CD4-positive, CD25-positive, alpha-beta regulatory T cell (primary cell): ENCODE results near the gene CCL17. TPM values are rescaled to one million over a fixed set of nuclear protein-coding genes. Genes with fewer than 3 reads are reported as not detected.
"Not testable (repeated sequence)": the region's sequence is repeated elsewhere in the genome, so short reads cannot be mapped to it uniquely, and the experiment has no call there.

Source experiments
- ATAC-seq, 2 donors: fragments of 150-1000 bp; cut with Tn5 transposase; one replicate each; pipeline ENCODE4 v1.10.0; 2021; ENCODE audit warnings: low read depth in 2 of 2, moderate number of reproducible peaks in 2 of 2, moderate library complexity in 1 of 2
- DNase-seq, 3 donors: peaks; one replicate each; pipeline versions ENCODE4 v3.0.0 to v3.0.0-alpha.2; 2012 to 2022; ENCODE audit warnings: mixed read lengths in 1 of 3
- H3K27ac ChIP-seq: one replicate; pipeline ENCODE4 v1.7.0; 2013; ENCODE audit warnings: mild to moderate bottlenecking, low read length; ENCODE audit not compliant: insufficient read depth, poor library complexity, severe bottlenecking
- H3K27me3 ChIP-seq: one replicate; pipeline ENCODE4 v1.7.0; 2013; ENCODE audit warnings: low read length; ENCODE audit not compliant: control insufficient read depth, insufficient read depth
- H3K36me3 ChIP-seq: one replicate; pipeline ENCODE4 v1.7.0; 2013; ENCODE audit warnings: mild to moderate bottlenecking, low read length, moderate library complexity; ENCODE audit not compliant: control insufficient read depth, insufficient read depth
- H3K4me1 ChIP-seq: 2 replicates; pipeline ENCODE4 v1.7.0; 2013; ENCODE audit warnings: mild to moderate bottlenecking, low read length; ENCODE audit not compliant: insufficient read depth, control insufficient read depth, poor library complexity, severe bottlenecking
- H3K4me3 ChIP-seq: one replicate; pipeline ENCODE4 v1.7.0; 2013; ENCODE audit warnings: low read depth, mild to moderate bottlenecking, low read length, moderate library complexity
- H3K9me3 ChIP-seq, 2 experiments: 1 replicate in 1 of 2; 2 replicates in 1 of 2; pipeline ENCODE4 v1.7.0; 2013; ENCODE audit warnings: low read length in 2 of 2, mild to moderate bottlenecking in 1 of 2, moderate library complexity in 1 of 2; ENCODE audit not compliant: control insufficient read depth in 2 of 2
- H3K27ac Mint-ChIP-seq, 3 donors: one replicate each; pipeline ENCODE4 v1.8.0; 2020 to 2022; ENCODE audit warnings: mild to moderate bottlenecking in 3 of 3, mixed read lengths in 3 of 3, moderate library complexity in 2 of 3
- H3K27me3 Mint-ChIP-seq: one replicate; pipeline ENCODE4 v1.8.0; 2022; ENCODE audit warnings: mild to moderate bottlenecking, mixed read lengths
- H3K36me3 Mint-ChIP-seq: one replicate; pipeline ENCODE4 v1.8.0; 2020; ENCODE audit warnings: mixed read lengths
- H3K4me1 Mint-ChIP-seq, 4 donors: one replicate each; pipeline ENCODE4 v1.8.0; 2020 to 2022; ENCODE audit warnings: mixed read lengths in 4 of 4, mild to moderate bottlenecking in 1 of 4
- H3K4me3 Mint-ChIP-seq, 4 donors: one replicate each; pipeline ENCODE4 v1.8.0; 2020 to 2022; ENCODE audit warnings: mild to moderate bottlenecking in 4 of 4, mixed read lengths in 4 of 4, moderate library complexity in 3 of 4
- H3K9me3 Mint-ChIP-seq, 7 donors: one replicate each; pipeline ENCODE4 v1.8.0; 2020 to 2022; ENCODE audit warnings: mixed read lengths in 7 of 7, mild to moderate bottlenecking in 3 of 7, moderate library complexity in 2 of 7
- polyA plus RNA-seq, 4 donors: library from polyadenylated mRNA; unstranded; fragments of 300-500 nt; fragmentation: Illumina TruSeq; gene quantifications; one replicate each; pipeline ENCODE4 v1.2.3, GENCODE V29; 2021
- total RNA-seq: library from RNA; stranded (reverse); gene quantifications from one replicate; pipeline ENCODE4 v1.2.3, GENCODE V29; 2022

Gene CCL17
- total and polyA plus RNA-seq, 5 donors from 2014 or later = not detected

DNA sequence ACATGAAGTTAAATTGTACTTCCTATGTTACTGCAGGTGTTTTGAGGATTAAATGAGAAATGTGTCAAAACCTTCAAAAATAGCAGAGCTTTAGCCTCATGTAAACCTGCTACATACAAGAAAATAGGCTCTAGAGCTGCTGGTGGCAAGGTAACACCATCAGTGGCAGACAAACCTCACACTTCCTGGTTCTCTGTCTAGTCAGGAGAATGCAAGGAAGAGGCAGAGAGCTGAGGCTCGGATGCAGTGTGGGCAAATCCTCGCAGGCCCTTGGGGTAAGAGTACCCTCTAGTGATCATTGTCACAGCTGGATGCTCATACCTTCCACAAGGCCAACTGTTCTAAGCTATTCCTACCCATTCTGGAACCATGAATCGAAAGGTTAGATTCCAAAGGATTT is 28.4 kb downstream of the CCL17 start:
- Mint-ChIP-seq H3K36me3 (peaks cover 54% of the 10 kb centered on the region), H3K27me3 (no peaks in the 10 kb centered on the region), H3K9me3 (no peaks in the 10 kb centered on the region), H3K4me3 (no peak overlapping the region), H3K27ac (peak overlapping the region in 2 of 3 donors; percentile 14 to 44), H3K4me1 (peaks cover 0 to 4% (median 1%) of the 10 kb centered on the region in 4 donors)
- Histone ChIP-seq H3K27me3 (no peaks in the 10 kb centered on the region), H3K27ac (no peak overlapping the region), H3K36me3 (peaks cover 79% of the 10 kb centered on the region), H3K4me1 (no peaks in the 10 kb centered on the region), H3K9me3 (no peaks in the 10 kb centered on the region), H3K4me3 (no peak overlapping the region)
- no peak for ATAC-seq
- no peak for DNase-seq

DNA sequence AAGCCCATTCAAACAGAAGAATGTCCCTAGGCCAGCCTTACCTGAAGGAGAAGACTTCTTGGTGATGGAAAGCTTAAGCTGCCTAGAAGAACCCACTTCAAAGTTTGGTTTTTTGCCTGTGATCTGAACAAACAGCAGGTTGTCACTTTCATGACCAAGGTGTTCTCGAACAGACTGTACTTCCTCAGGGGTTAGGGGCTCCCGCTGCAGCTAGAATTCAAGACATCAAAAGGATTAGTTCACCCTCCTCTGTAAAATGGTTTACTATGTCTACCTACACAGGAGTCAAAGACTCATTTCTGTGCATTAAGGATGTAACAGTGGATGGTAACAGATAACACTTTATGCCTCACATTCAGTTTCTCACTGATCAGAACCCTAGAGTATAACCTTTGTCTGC is 29.4 kb downstream of the CCL17 start:
- Mint-ChIP-seq H3K4me1 (peaks cover 2 to 9% (median 3%) of the 10 kb centered on the region in 4 donors), H3K27me3 (no peaks in the 10 kb centered on the region), H3K9me3 (no peaks in the 10 kb centered on the region), H3K4me3 (no peak overlapping the region), H3K27ac (peak overlapping the region in 1 of 3 donors; percentile 65), H3K36me3 (peaks cover 55% of the 10 kb centered on the region)
- ATAC-seq (no peak), DNase-seq (no peak)
- peaks cover 77% of the 10 kb centered on the region for H3K36me3 ChIP-seq
- no peaks in the 10 kb centered on the region for H3K9me3 ChIP-seq
- no peak overlapping the region for H3K4me3 ChIP-seq
- H3K27me3 ChIP-seq = no peaks in the 10 kb centered on the region
- no peak overlapping the region for H3K27ac ChIP-seq
- no peaks in the 10 kb centered on the region for H3K4me1 ChIP-seq

DNA sequence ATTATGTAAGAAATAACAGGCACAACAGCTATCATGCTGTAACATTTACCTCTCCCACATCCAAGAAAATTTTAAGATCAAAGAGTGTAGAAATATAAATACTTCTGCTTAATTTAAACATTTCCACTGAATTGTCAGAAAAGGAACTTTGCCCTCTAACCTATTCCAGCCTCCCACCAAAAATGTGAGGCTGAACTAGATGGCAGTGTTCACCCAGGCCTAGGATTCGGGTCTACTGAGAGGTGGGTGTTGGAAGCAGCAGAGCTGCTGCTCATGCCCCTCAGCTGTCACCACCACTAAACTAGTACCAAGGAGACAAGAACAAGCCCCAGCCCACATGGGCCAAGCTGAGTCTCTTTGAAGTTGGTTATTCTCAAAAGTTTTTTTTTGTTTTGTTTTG is 31.3 kb downstream of the CCL17 start:
- H3K9me3 Mint-ChIP-seq = peaks cover 0 to 12% (median 0%) of the 10 kb centered on the region in 7 donors
- peaks cover 62% of the 10 kb centered on the region for H3K36me3 Mint-ChIP-seq
- ATAC-seq (no peak), DNase-seq (no peak)
- H3K27ac Mint-ChIP-seq = peak overlapping the region in 1 of 3 donors; percentile 48
- no peaks in the 10 kb centered on the region for H3K4me1 ChIP-seq
- H3K4me1 Mint-ChIP-seq = peaks cover 2 to 9% (median 4%) of the 10 kb centered on the region in 4 donors
- no peaks in the 10 kb centered on the region for H3K27me3 Mint-ChIP-seq
- no peak overlapping the region for H3K27ac ChIP-seq
- H3K4me3 Mint-ChIP-seq = no peak overlapping the region
- peaks cover 71% of the 10 kb centered on the region for H3K36me3 ChIP-seq
- no peak overlapping the region for H3K4me3 ChIP-seq
- H3K9me3 ChIP-seq = peaks cover 3 to 12% of the 10 kb centered on the region in 2 experiments
- no peaks in the 10 kb centered on the region for H3K27me3 ChIP-seq

DNA sequence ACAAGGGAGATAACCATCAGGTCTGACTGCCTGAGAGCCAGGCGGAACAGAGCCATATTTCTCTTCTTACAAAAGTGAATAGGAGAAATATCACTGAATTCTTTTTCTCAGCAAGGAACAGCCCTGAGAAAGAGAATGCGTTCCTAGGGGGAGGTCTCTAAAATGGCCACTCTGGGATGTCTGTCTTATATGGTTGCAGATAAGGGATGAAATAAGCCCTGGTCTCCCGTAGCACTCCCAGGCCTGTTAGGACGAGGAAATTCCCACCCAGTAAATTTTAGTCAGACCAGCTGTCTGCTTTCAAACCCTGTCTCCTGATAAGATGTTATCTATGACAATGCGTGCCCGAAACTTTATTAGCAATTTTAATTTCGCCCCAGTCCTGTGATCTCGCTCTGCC is 35.4 kb downstream of the CCL17 start:
- not testable (repeated sequence) for H3K4me3 Mint-ChIP-seq, H3K4me3 ChIP-seq, H3K27me3 ChIP-seq, ATAC-seq, H3K27ac ChIP-seq, H3K4me1 ChIP-seq, H3K27me3 Mint-ChIP-seq, DNase-seq, H3K27ac Mint-ChIP-seq
- H3K9me3 Mint-ChIP-seq = peaks cover 0 to 12% (median 1%) of the 10 kb centered on the region in 7 donors
- H3K36me3 Mint-ChIP-seq = peaks cover 43% of the 10 kb centered on the region
- H3K9me3 ChIP-seq = peaks cover 3 to 15% of the 10 kb centered on the region in 2 experiments
- H3K4me1 Mint-ChIP-seq = peaks cover 4 to 12% (median 9%) of the 10 kb centered on the region in 4 donors
- H3K36me3 ChIP-seq = peaks cover 35% of the 10 kb centered on the region

DNA sequence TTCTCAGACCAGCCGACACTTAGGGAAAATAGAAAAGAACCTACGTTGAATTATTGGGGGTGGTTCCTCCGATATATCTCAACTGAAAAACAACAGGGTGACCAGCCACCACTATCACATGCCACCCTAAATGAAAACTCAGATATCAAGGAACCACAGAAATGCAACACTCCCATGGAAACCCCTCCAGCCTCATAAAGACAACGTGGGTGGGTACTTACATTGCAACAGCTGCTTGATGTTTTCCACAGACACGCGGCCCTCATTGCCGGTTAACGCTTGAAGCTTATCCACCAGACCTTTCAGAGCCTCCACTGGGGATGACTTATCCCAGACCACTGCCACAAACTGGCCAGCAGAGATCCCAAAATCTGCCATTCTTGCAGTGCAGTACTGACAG is 36.0 kb downstream of the CCL17 start:
- H3K27ac Mint-ChIP-seq, H3K27me3 Mint-ChIP-seq, H3K4me3 ChIP-seq, DNase-seq, H3K27me3 ChIP-seq, ATAC-seq, H3K4me3 Mint-ChIP-seq, H3K27ac ChIP-seq, H3K4me1 ChIP-seq: not testable (repeated sequence)
- H3K36me3 ChIP-seq = peaks cover 32% of the 10 kb centered on the region
- peaks cover 4 to 14% (median 12%) of the 10 kb centered on the region in 4 donors for H3K4me1 Mint-ChIP-seq
- peaks cover 3 to 15% of the 10 kb centered on the region in 2 experiments for H3K9me3 ChIP-seq
- H3K36me3 Mint-ChIP-seq = peaks cover 43% of the 10 kb centered on the region
- peaks cover 0 to 12% (median 1%) of the 10 kb centered on the region in 7 donors for H3K9me3 Mint-ChIP-seq

DNA sequence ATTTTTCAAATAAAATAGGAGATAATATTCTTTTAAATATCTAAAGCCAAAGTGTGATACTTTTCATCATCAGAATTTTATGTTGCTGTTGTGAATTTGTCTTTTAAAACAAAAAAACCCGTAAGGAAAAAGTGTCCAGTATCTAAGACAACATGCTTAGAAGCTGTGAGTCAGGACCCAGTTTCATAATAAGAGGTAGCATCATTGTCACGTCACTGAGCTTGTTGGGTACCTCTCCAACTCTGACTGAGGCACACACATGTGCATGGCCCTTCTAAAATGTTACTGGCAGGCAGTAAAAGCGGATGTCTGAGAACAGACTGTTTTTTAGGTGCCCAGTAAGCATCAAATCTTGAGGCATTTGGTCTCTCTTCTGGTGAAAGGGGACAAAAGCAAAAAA is 40.1 kb downstream of the CCL17 start:
- Mint-ChIP-seq H3K9me3 (peaks cover 0 to 9% (median 1%) of the 10 kb centered on the region in 7 donors), H3K27ac (no peak overlapping the region), H3K4me3 (peak overlapping the region in 2 of 4 donors; percentile 69 to 90), H3K27me3 (no peaks in the 10 kb centered on the region), H3K4me1 (peaks cover 18 to 41% (median 27%) of the 10 kb centered on the region in 4 donors), H3K36me3 (peaks cover 21% of the 10 kb centered on the region)
- Histone ChIP-seq H3K4me1 (peaks cover 23% of the 10 kb centered on the region), H3K9me3 (peaks cover 3 to 15% of the 10 kb centered on the region in 2 experiments), H3K4me3 (no peak overlapping the region), H3K27ac (no peak overlapping the region), H3K27me3 (no peaks in the 10 kb centered on the region), H3K36me3 (peaks cover 8% of the 10 kb centered on the region)
- DNase-seq = no peak
- ATAC-seq = no peak

DNA sequence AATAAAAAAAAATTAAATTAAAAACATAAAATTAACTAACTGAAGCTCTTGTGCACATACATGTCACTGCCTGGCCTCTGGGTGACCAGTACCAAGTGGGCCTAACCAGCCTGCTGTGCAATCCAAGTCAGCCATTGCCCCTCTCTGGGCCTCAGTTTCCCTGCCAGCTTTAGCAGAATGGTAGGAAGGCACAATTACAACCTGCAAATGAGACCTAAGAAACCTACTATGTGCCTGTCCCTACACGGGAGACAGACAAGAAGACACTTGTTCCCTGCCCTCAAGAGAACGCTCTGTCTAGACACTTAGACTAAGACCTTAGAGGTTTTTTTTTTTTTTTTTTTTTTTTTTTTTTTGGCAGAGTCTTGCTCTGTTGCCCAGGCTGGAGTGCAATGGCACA is 40.9 kb downstream of the CCL17 start:
- no peak overlapping the region for H3K27ac ChIP-seq
- peaks cover 7% of the 10 kb centered on the region for H3K36me3 ChIP-seq
- Mint-ChIP-seq H3K27me3 (no peaks in the 10 kb centered on the region), H3K9me3 (peaks cover 0 to 4% (median 1%) of the 10 kb centered on the region in 7 donors), H3K36me3 (peaks cover 13% of the 10 kb centered on the region), H3K27ac (peak overlapping the region in 1 of 3 donors; percentile 87), H3K4me3 (peak overlapping the region in 3 of 4 donors; percentile 73 to 80 (median 73)), H3K4me1 (peaks cover 18 to 44% (median 27%) of the 10 kb centered on the region in 4 donors)
- no peaks in the 10 kb centered on the region for H3K27me3 ChIP-seq
- peaks cover 23% of the 10 kb centered on the region for H3K4me1 ChIP-seq
- no peak for ATAC-seq
- no peak overlapping the region for H3K4me3 ChIP-seq
- no peak for DNase-seq
- H3K9me3 ChIP-seq = peaks cover 2 to 7% of the 10 kb centered on the region in 2 experiments
